ENCODE data around the gene SLFN12L. TPM values are rescaled to one million over a fixed set of nuclear protein-coding genes. Genes with fewer than 3 reads are reported as not detected.

SLFN12L gene
- polyA plus RNA-seq, 1 donor (not counting 4 experiments of a cell fraction or from before 2014, with no cell fraction given), result 0.09 TPM

- no peak overlapping the region for H3K4me2 ChIP-seq (ENCODE audit: control insufficient read depth, extremely low read depth, insufficient read depth, low read depth, low read length)
- no peak overlapping the region for H3K27ac ChIP-seq (ENCODE audit: control insufficient read depth, insufficient read depth, low read length)
- H3K9ac ChIP-seq (ENCODE audit: control insufficient read depth, extremely low read depth, insufficient read depth, low read length), result no peak overlapping the region
- no peaks in the 10 kb centered on the region for H3K79me2 ChIP-seq (ENCODE audit: control insufficient read depth, insufficient read depth, low read length)
- dilution Hi-C loops (cut with MboI; ENCODE audit: extremely low pct_ligation_motif_present, low sequenced_read_pairs), result no loop called here
- H3K4me3 ChIP-seq (ENCODE audit: control insufficient read depth in 2 of 3, extremely low read depth in 1 of 3, insufficient read depth in 2 of 3, low read depth in 1 of 3, low read length in 3 of 3), result no peak overlapping the region
- no peaks in the 10 kb centered on the region for H3K4me1 ChIP-seq (ENCODE audit: control insufficient read depth, extremely low read depth, insufficient read depth, low read length)
- no peak overlapping the region for H2AFZ ChIP-seq (ENCODE audit: control insufficient read depth, low read length)
- no peaks in the 10 kb centered on the region for H3K36me3 ChIP-seq (ENCODE audit: control insufficient read depth in 2 of 2, extremely low read depth in 1 of 2, insufficient read depth in 2 of 2, low read length in 2 of 2)
- H3K9me3 ChIP-seq (ENCODE audit: control insufficient read depth, low read depth, low read length), result no peaks in the 10 kb centered on the region
- no peaks in the 10 kb centered on the region for H3K9me1 ChIP-seq (ENCODE audit: control insufficient read depth, extremely low read depth, insufficient read depth, low read length)
- TF ChIP-seq EZH2 (IDR thresholded peaks at IDR 0.05; ENCODE audit: low read length) (no peak), CTCF (optimal IDR thresholded peaks at IDR 0.05 in 1 of 3, IDR thresholded peaks at IDR 0.05 in 1 of 3, conservative IDR thresholded peaks at IDR 0.05 in 1 of 3; ENCODE audit: extremely low read depth in 1 of 3, insufficient read depth in 2 of 3, low read length in 3 of 3) (no peak)
- no peak for FAIRE-seq
- DNase-seq (ENCODE audit: low read depth, low spot score), result no peak
- no peaks in the 10 kb centered on the region for H4K20me1 ChIP-seq (ENCODE audit: control insufficient read depth, extremely low read depth, insufficient read depth, low read length)
- H3K27me3 ChIP-seq (ENCODE audit: control insufficient read depth, extremely low read depth, insufficient read depth, low read length), result peaks cover 16% of the 10 kb centered on the region
Measured at GRCh38 chr17:35479271-35479670, 58.2 kb downstream of the SLFN12L start.

GRCh38 chr17:35477248-35477647 is 60.2 kb downstream of the SLFN12L start:
- TF ChIP-seq CTCF (optimal IDR thresholded peaks at IDR 0.05 in 1 of 3, IDR thresholded peaks at IDR 0.05 in 1 of 3, conservative IDR thresholded peaks at IDR 0.05 in 1 of 3; ENCODE audit: extremely low read depth in 1 of 3, insufficient read depth in 2 of 3, low read length in 3 of 3) (no peak), EZH2 (IDR thresholded peaks at IDR 0.05; ENCODE audit: low read length) (no peak)
- H3K4me1 ChIP-seq (ENCODE audit: control insufficient read depth, extremely low read depth, insufficient read depth, low read length), result no peaks in the 10 kb centered on the region
- no peak for DNase-seq (ENCODE audit: low read depth, low spot score)
- H3K9me3 ChIP-seq (ENCODE audit: control insufficient read depth, low read depth, low read length), result no peaks in the 10 kb centered on the region
- no peak overlapping the region for H3K9ac ChIP-seq (ENCODE audit: control insufficient read depth, extremely low read depth, insufficient read depth, low read length)
- no peak for FAIRE-seq
- no peak overlapping the region for H3K4me2 ChIP-seq (ENCODE audit: control insufficient read depth, extremely low read depth, insufficient read depth, low read depth, low read length)
- H2AFZ ChIP-seq (ENCODE audit: control insufficient read depth, low read length), result no peak overlapping the region
- dilution Hi-C loops (cut with MboI; ENCODE audit: extremely low pct_ligation_motif_present, low sequenced_read_pairs), result no loop called here
- H3K27me3 ChIP-seq (ENCODE audit: control insufficient read depth, extremely low read depth, insufficient read depth, low read length), result peaks cover 10% of the 10 kb centered on the region
- H3K79me2 ChIP-seq (ENCODE audit: control insufficient read depth, insufficient read depth, low read length), result no peaks in the 10 kb centered on the region
- H3K36me3 ChIP-seq (ENCODE audit: control insufficient read depth in 2 of 2, extremely low read depth in 1 of 2, insufficient read depth in 2 of 2, low read length in 2 of 2), result no peaks in the 10 kb centered on the region
- no peak overlapping the region for H3K4me3 ChIP-seq (ENCODE audit: control insufficient read depth in 2 of 3, extremely low read depth in 1 of 3, insufficient read depth in 2 of 3, low read depth in 1 of 3, low read length in 3 of 3)
- no peak overlapping the region for H3K27ac ChIP-seq (ENCODE audit: control insufficient read depth, insufficient read depth, low read length)
- H4K20me1 ChIP-seq (ENCODE audit: control insufficient read depth, extremely low read depth, insufficient read depth, low read length), result no peaks in the 10 kb centered on the region
- no peaks in the 10 kb centered on the region for H3K9me1 ChIP-seq (ENCODE audit: control insufficient read depth, extremely low read depth, insufficient read depth, low read length)

Data from keratinocyte (primary cell).